H1 (cell line): ENCODE results near the gene EMC6. TPM values are rescaled to one million over a fixed set of nuclear protein-coding genes. Genes with fewer than 3 reads are reported as not detected.
"Not testable (repeated sequence)": the region's sequence is repeated elsewhere in the genome, so short reads cannot be mapped to it uniquely, and the experiment has no call there.

Experiments used
- CTCF ChIA-PET: fragments of 300-600 bp; sonication (Branson Sonifier 250); formaldehyde crosslinking; loops from one replicate; lab custom pipeline; 2021; ENCODE audit not compliant: partially characterized antibody; lab: Charles Lee
- POLR2A ChIA-PET: fragments of 300-600 bp; sonication (Branson Sonifier 250); formaldehyde crosslinking; loops from one replicate; lab custom pipeline; 2021; ENCODE audit warnings: inconsistent platforms; ENCODE audit not compliant: partially characterized antibody; lab: Charles Lee
- DNase-seq, 2 experiments: peaks; one replicate each; pipeline versions ENCODE4 v3.0.0 to v3.0.0-alpha.2; 2010 to 2022; ENCODE audit warnings: low spot score in 2 of 2, low read depth in 1 of 2, mixed read lengths in 1 of 2
- FAIRE-seq: peaks from 2 replicates; lab custom pipeline; 2011; peaks lifted over from hg19 to GRCh38; lab: Jason Lieb, UNC
- H2AFZ ChIP-seq: 2 replicates; pipeline ENCODE4 v1.8.1; 2012; ENCODE audit warnings: low read length, inconsistent platforms
- H2AK5ac ChIP-seq: 2 replicates; pipeline ENCODE4 v1.6.1; 2013; ENCODE audit warnings: low read depth, low read length
- H2BK120ac ChIP-seq: replicated peaks from 2 replicates; pipeline ENCODE3; 2013; ENCODE audit warnings: low read depth, low read length, inconsistent platforms
- H2BK12ac ChIP-seq: 2 replicates; pipeline ENCODE4 v1.6.1; 2013; ENCODE audit warnings: low read depth, low read length
- H2BK15ac ChIP-seq: 2 replicates; pipeline ENCODE4 v1.6.1; 2013; ENCODE audit warnings: low read length
- H2BK20ac ChIP-seq: 2 replicates; pipeline ENCODE4 v1.6.1; 2013; ENCODE audit warnings: low read length
- H2BK5ac ChIP-seq: 2 replicates; pipeline ENCODE4 v1.6.1; 2013; ENCODE audit warnings: low read depth, low read length
- H3K14ac ChIP-seq: 2 replicates; pipeline ENCODE4 v1.6.1; 2013; ENCODE audit warnings: inconsistent platforms; ENCODE audit not compliant: insufficient read length
- H3K18ac ChIP-seq: 2 replicates; pipeline ENCODE4 v1.6.1; 2013; ENCODE audit warnings: low read length; ENCODE audit errors: extremely low read depth
- H3K23ac ChIP-seq: 2 replicates; pipeline ENCODE4 v1.6.1; 2013; ENCODE audit warnings: inconsistent platforms; ENCODE audit not compliant: insufficient read length
- H3K23me2 ChIP-seq: 2 replicates; pipeline ENCODE4 v1.6.1; 2013; ENCODE audit warnings: low read depth, low read length
- H3K27ac ChIP-seq: 2 replicates; pipeline ENCODE4 v1.6.1; 2011; ENCODE audit warnings: low read depth, low read length, inconsistent platforms
- H3K27me3 ChIP-seq, 4 experiments: replicated peaks in 1 of 4; 1 replicate in 1 of 4; 2 replicates in 3 of 4; pipeline versions ENCODE4 v1.6.1 to v1.8.1; 2011 to 2013; ENCODE audit warnings: low read length in 3 of 4, mild to moderate bottlenecking in 3 of 4, inconsistent platforms in 2 of 4, mixed read lengths in 2 of 4, moderate library complexity in 1 of 4; ENCODE audit not compliant: control insufficient read depth in 3 of 4, insufficient read depth in 3 of 4; ENCODE audit errors: extremely low read depth in 1 of 4
- H3K36me3 ChIP-seq, 4 experiments: 2 replicates each; pipeline versions ENCODE4 v1.6.1 to v1.8.1; 2011 to 2013; ENCODE audit warnings: mild to moderate bottlenecking in 4 of 4, low read length in 3 of 4, moderate library complexity in 2 of 4, control low read depth in 1 of 4, inconsistent platforms in 1 of 4; ENCODE audit not compliant: insufficient read depth in 4 of 4, control insufficient read depth in 2 of 4
- H3K4ac ChIP-seq: replicated peaks from 2 replicates; pipeline ENCODE3; 2013; ENCODE audit warnings: low read length, low read depth, mixed read lengths, inconsistent platforms; ENCODE audit not compliant: insufficient read length
- H3K4me1 ChIP-seq, 4 experiments: replicated peaks in 1 of 4; 1 replicate in 1 of 4; 2 replicates in 3 of 4; pipeline versions ENCODE4 v1.6.1 to v1.8.1; 2011 to 2013; ENCODE audit warnings: low read length in 3 of 4, inconsistent platforms in 2 of 4, mixed read lengths in 1 of 4; ENCODE audit not compliant: insufficient read depth in 4 of 4, control insufficient read depth in 3 of 4
- H3K4me2 ChIP-seq, 2 experiments: 2 replicates each; pipeline versions ENCODE4 v1.6.1 to v1.8.1; 2011 to 2013; ENCODE audit warnings: low read depth in 2 of 2, low read length in 2 of 2, control low read depth in 1 of 2, inconsistent platforms in 1 of 2, mild to moderate bottlenecking in 1 of 2; ENCODE audit not compliant: insufficient read depth in 1 of 2
- H3K4me3 ChIP-seq, 4 experiments: fragments of 200-600, 300-600 bp in 1 of 4; sonication (generic), shearing (Covaris generic), sonication (Bioruptor Twin) in 1 of 4; 2 replicates each; pipeline versions ENCODE4 v1.5.1 to v1.8.1; 2011 to 2016; ENCODE audit warnings: low read length in 4 of 4, low read depth in 3 of 4, control low read depth in 2 of 4, inconsistent platforms in 2 of 4, mild to moderate bottlenecking in 2 of 4, mixed read lengths in 1 of 4, moderate library complexity in 1 of 4; ENCODE audit not compliant: insufficient read depth in 2 of 4; ENCODE audit errors: extremely low read depth in 1 of 4
- H3K56ac ChIP-seq: replicated peaks from 2 replicates; pipeline ENCODE3; 2013; ENCODE audit warnings: low read depth, mild to moderate bottlenecking, mixed read lengths, low read length, inconsistent platforms; ENCODE audit not compliant: insufficient read length
- H3K79me1 ChIP-seq: 2 replicates; pipeline ENCODE4 v1.6.1; 2013; ENCODE audit warnings: low read depth, low read length, control low read depth
- H3K79me2 ChIP-seq, 2 experiments: 2 replicates each; pipeline versions ENCODE4 v1.6.1 to v1.8.1; 2012 to 2013; ENCODE audit warnings: low read length in 2 of 2, mild to moderate bottlenecking in 2 of 2, inconsistent platforms in 1 of 2; ENCODE audit not compliant: insufficient read depth in 2 of 2, control insufficient read depth in 1 of 2
- H3K9ac ChIP-seq, 4 experiments: replicated peaks in 1 of 4; 1 replicate in 1 of 4; 2 replicates in 3 of 4; pipeline versions ENCODE4 v1.6.1 to v1.8.1; 2011 to 2013; ENCODE audit warnings: low read depth in 3 of 4, low read length in 3 of 4, control low read depth in 2 of 4, mild to moderate bottlenecking in 2 of 4, moderate library complexity in 2 of 4, inconsistent platforms in 1 of 4; ENCODE audit errors: extremely low read depth in 1 of 4
- H3K9me3 ChIP-seq, 2 experiments: 2 replicates each; pipeline versions ENCODE4 v1.6.1 to v1.8.1; 2012 to 2013; ENCODE audit warnings: mild to moderate bottlenecking in 2 of 2, moderate library complexity in 2 of 2, control low read depth in 1 of 2, inconsistent platforms in 1 of 2, low read depth in 1 of 2, low read length in 1 of 2, mixed read lengths in 1 of 2; ENCODE audit not compliant: insufficient read depth in 2 of 2
- H4K20me1 ChIP-seq, 2 experiments: replicated peaks in 1 of 2; 2 replicates each; pipeline versions ENCODE3 to v1.8.1; 2011 to 2013; ENCODE audit warnings: inconsistent platforms in 2 of 2, low read length in 2 of 2, mild to moderate bottlenecking in 1 of 2; ENCODE audit not compliant: insufficient read depth in 2 of 2, control insufficient read depth in 1 of 2
- H4K5ac ChIP-seq: 2 replicates; pipeline ENCODE4 v1.6.1; 2013; ENCODE audit warnings: low read length, low read depth, mixed read lengths, inconsistent platforms; ENCODE audit not compliant: insufficient read length
- H4K8ac ChIP-seq: 2 replicates; pipeline ENCODE4 v1.8.0; 2013; ENCODE audit warnings: mild to moderate bottlenecking, moderate library complexity, low read length, inconsistent platforms; ENCODE audit not compliant: insufficient read depth; ENCODE audit errors: extremely low read depth
- H4K91ac ChIP-seq: replicated peaks from 2 replicates; pipeline ENCODE3; 2013; ENCODE audit warnings: low read length, mixed read lengths, inconsistent platforms; ENCODE audit not compliant: insufficient read length
- SP1 ChIP-seq: IDR thresholded peaks from 2 replicates; pipeline ENCODE4 v1.6.1; 2011; ENCODE audit warnings: low read depth, low read length
- WGBS, 2 experiments: shearing (Covaris generic) in 1 of 2; methylation state at CpG; one replicate each; pipeline versions ENCODE4 v1.1.6 to v1.1.7; 2013 to 2015; ENCODE audit warnings: low lambda C conversion rate in 2 of 2, mixed read lengths in 2 of 2, inconsistent platforms in 1 of 2, low coverage in 1 of 2, missing lambda C conversion rate in 1 of 2; ENCODE audit not compliant: insufficient replicate concordance in 2 of 2, insufficient coverage in 1 of 2, insufficient read length in 1 of 2; ENCODE audit errors: extremely low coverage in 1 of 2, missing lambda C conversion rate in 1 of 2; 5-methylcytosine and 5-hydroxymethylcytosine counted together
- polyA plus RNA-seq, 7 experiments: library from polyadenylated mRNA; depleted of rRNA in 3 of 7; stranded (reverse) in 5 of 7; unstranded in 2 of 7; fragments of >200 nt in 5 of 7; fragments of 200-250 nt in 2 of 7; gene quantifications; 1 replicate in 5 of 7; 2 replicates in 1 of 7; 4 replicates in 1 of 7; pipeline versions ENCODE4 v1.2.1 to v1.2.3, GENCODE V29; 2011 to 2013; ENCODE audit warnings: missing spikeins in 2 of 7, mixed read lengths in 2 of 7
- total RNA-seq: library from RNA; stranded (reverse); fragmentation: NEBNext Ultra II Directional; extraction: Animal tissue kit (Norgen Biotek cat#: 25700); gene quantifications from 2 replicates; pipeline ENCODE4 v1.2.1, GENCODE V29; 2021

The EMC6 gene
- total and polyA plus RNA-seq, 2 of the 8 experiments (the other 6 are each of a cell fraction or from before 2014, with no cell fraction given) = 81.5 to 193 TPM

DNA sequence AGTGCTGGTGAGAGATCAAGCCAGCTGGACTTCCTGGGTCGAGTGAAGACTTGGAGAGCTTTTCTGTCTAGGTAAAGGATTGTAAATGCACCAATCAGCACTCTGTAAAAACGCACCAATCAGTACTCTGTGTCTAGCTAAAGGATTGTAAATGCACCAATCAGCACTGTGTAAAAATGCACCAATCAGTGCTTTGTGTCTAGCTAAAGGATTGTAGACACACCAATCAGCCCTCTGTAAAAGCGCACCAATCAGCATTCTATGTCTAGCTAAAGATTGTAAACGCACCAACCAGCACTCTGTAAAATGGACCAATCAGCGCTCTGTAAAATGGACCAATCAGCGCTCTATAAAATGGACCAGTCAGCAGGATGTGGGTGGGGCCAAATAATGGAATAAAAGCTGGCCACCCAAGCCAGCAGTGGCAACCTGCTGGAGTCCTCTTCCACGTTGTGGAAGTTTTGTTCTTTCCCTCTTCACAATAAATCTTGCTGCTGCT is 33.5 kb downstream of the EMC6 start:
- not testable (repeated sequence) for H3K27ac ChIP-seq, H2BK12ac ChIP-seq, H2BK15ac ChIP-seq, H2AFZ ChIP-seq, H2AK5ac ChIP-seq, H4K20me1 ChIP-seq, H2BK120ac ChIP-seq, H3K23me2 ChIP-seq, H3K56ac ChIP-seq, H3K79me2 ChIP-seq, H3K4me2 ChIP-seq, H3K18ac ChIP-seq, H3K4me3 ChIP-seq, H3K23ac ChIP-seq, H3K79me1 ChIP-seq, H4K8ac ChIP-seq, DNase-seq, H3K4ac ChIP-seq, H2BK20ac ChIP-seq, FAIRE-seq, H3K9ac ChIP-seq, H2BK5ac ChIP-seq, H3K36me3 ChIP-seq, H3K4me1 ChIP-seq, H4K5ac ChIP-seq, H3K14ac ChIP-seq, H4K91ac ChIP-seq, H3K9me3 ChIP-seq, H3K27me3 ChIP-seq
- POLR2A ChIA-PET = interaction anchor here (1.2 kb wide), 1 partner anchor 9 kb away, joined by 3 read pairs; no protein-coding TSS in a partner anchor
- 90% methylated on average over 7 of the region's 7 CpGs; no CpG with 5 or more reads in 1 of the 2 experiments for WGBS, 2 experiments
- CTCF ChIA-PET = interaction anchor here (2.6 to 3.0 kb wide), 2 partner anchors 11 to 19 kb away, joined by 7 to 17 read pairs; no protein-coding TSS in a partner anchor
- peak; percentile 64; the same call in 1 of the 2 replicates for TF ChIP-seq SP1
